SU-DHL-6 (cell line): Measurements from ENCODE around the gene SLC9A1.

Experiments
- H2AFZ ChIP-seq: fragments of 200-600 bp; sonication (generic); 2 replicates; pipeline ENCODE4 v1.6.1; 2014; ENCODE audit warnings: low read depth, mild to moderate bottlenecking, moderate library complexity, mixed read lengths, antibody characterized with exemption, low read length; ENCODE audit not compliant: severe bottlenecking
- H3F3A ChIP-seq: fragments of 200-600 bp; shearing (Covaris generic); 2 replicates; pipeline ENCODE4 v1.6.0; 2016; ENCODE audit warnings: antibody characterized with exemption, mild to moderate bottlenecking; ENCODE audit not compliant: insufficient read depth
- H3K27ac ChIP-seq: fragments of 200-600 bp; sonication (generic); 2 replicates; pipeline ENCODE4 v1.5.1; 2016; ENCODE audit warnings: low read depth, mild to moderate bottlenecking, low read length, moderate library complexity, mixed read lengths
- H3K27me3 ChIP-seq: fragments of 200-600 bp; sonication (generic), shearing (Covaris generic); 2 replicates; pipeline ENCODE4 v1.6.0; 2014; ENCODE audit warnings: mild to moderate bottlenecking, low read length
- H3K36me3 ChIP-seq: fragments of 200-600 bp; sonication (generic); 2 replicates; pipeline ENCODE4 v1.6.1; 2014; ENCODE audit warnings: mild to moderate bottlenecking, low read length, mixed read lengths
- H3K4me2 ChIP-seq: fragments of 300-600, 200-600 bp; shearing (Covaris generic), sonication (generic); 2 replicates; pipeline ENCODE4 v1.6.0; 2014; ENCODE audit warnings: low read length, low read depth, mild to moderate bottlenecking; ENCODE audit not compliant: poor library complexity, severe bottlenecking
- H3K4me3 ChIP-seq: fragments of 200-600 bp; sonication (generic); 2 replicates; pipeline ENCODE4 v1.5.1; 2014; ENCODE audit warnings: antibody characterized with exemption, low read length, mild to moderate bottlenecking, mixed read lengths; ENCODE audit not compliant: insufficient read depth, poor library complexity, severe bottlenecking
- H3K79me2 ChIP-seq: fragments of 200-600 bp; sonication (generic); 2 replicates; pipeline ENCODE4 v1.6.1; 2014; ENCODE audit warnings: mild to moderate bottlenecking, low read length, moderate library complexity; ENCODE audit not compliant: insufficient read depth
- H3K9ac ChIP-seq: fragments of 200-600 bp; sonication (generic); 2 replicates; pipeline ENCODE4 v1.7.0; 2014; ENCODE audit warnings: mild to moderate bottlenecking, low read length
- H3K9me2 ChIP-seq: fragments of 200-600 bp; sonication (generic); replicated peaks from 2 replicates; pipeline ENCODE4 v1.6.1; 2014; ENCODE audit warnings: low read length; ENCODE audit not compliant: insufficient read depth
- H3K9me3 ChIP-seq: fragments of 200-600 bp; sonication (generic); 2 replicates; pipeline ENCODE4 v1.6.1; 2014; ENCODE audit warnings: low read length, mixed read lengths; ENCODE audit not compliant: insufficient read depth
- H4K20me1 ChIP-seq: fragments of 200-600 bp; sonication (generic); 2 replicates; pipeline ENCODE4 v1.6.1; 2014; ENCODE audit warnings: low read depth, mild to moderate bottlenecking, antibody characterized with exemption, low read length, moderate library complexity, mixed read lengths
- CTCF ChIP-seq: fragments of 200-600 bp; sonication (generic); IDR thresholded peaks from one replicate; pipeline ENCODE4 v1.5.1; 2017; ENCODE audit warnings: antibody characterized with exemption, mild to moderate bottlenecking, low read length, moderate library complexity; ENCODE audit not compliant: insufficient read depth, poor library complexity, severe bottlenecking
- EZH2phosphoT487 ChIP-seq: fragments of 200-600 bp; sonication (generic), shearing (Covaris generic); conservative IDR thresholded peaks from 2 replicates; pipeline ENCODE4 v1.6.1; 2018; ENCODE audit warnings: mild to moderate bottlenecking, antibody characterized with exemption, low read length, moderate library complexity, mixed read lengths

The SLC9A1 gene

GRCh38 chr1:27124405-27124804, 30.5 kb downstream of the SLC9A1 start:
- Histone ChIP-seq H3K36me3 (no peaks in the 10 kb centered on the region), H3F3A (no peaks in the 10 kb centered on the region), H3K9ac (no peak overlapping the region), H4K20me1 (no peaks in the 10 kb centered on the region), H3K79me2 (no peaks in the 10 kb centered on the region), H3K27me3 (no peaks in the 10 kb centered on the region), H2AFZ (no peak overlapping the region), H3K9me3 (no peaks in the 10 kb centered on the region), H3K4me2 (no peak overlapping the region), H3K9me2 (no peaks in the 10 kb centered on the region), H3K27ac (no peak overlapping the region), H3K4me3 (no peak overlapping the region)
- TF ChIP-seq CTCF (no peak), EZH2phosphoT487 (no peak)

GRCh38 chr1:27122652-27123051, 32.3 kb downstream of the SLC9A1 start:
- H3K4me2 ChIP-seq: no peak overlapping the region
- H3K4me3 ChIP-seq: no peak overlapping the region
- H3K27ac ChIP-seq: no peak overlapping the region
- no peaks in the 10 kb centered on the region for H3K79me2 ChIP-seq
- no peaks in the 10 kb centered on the region for H3K27me3 ChIP-seq
- no peak for TF ChIP-seq CTCF
- no peak for TF ChIP-seq EZH2phosphoT487
- no peaks in the 10 kb centered on the region for H3K36me3 ChIP-seq
- H3K9me3 ChIP-seq: no peaks in the 10 kb centered on the region
- H3K9ac ChIP-seq: no peak overlapping the region
- no peaks in the 10 kb centered on the region for H3F3A ChIP-seq
- no peaks in the 10 kb centered on the region for H3K9me2 ChIP-seq
- no peak overlapping the region for H2AFZ ChIP-seq
- H4K20me1 ChIP-seq: no peaks in the 10 kb centered on the region

- Histone ChIP-seq H3K9me2 (no peaks in the 10 kb centered on the region), H3K27ac (no peak overlapping the region), H3K9me3 (no peaks in the 10 kb centered on the region)
These were observed 34.1 kb downstream of the SLC9A1 start for GRCh38 chr1:27120854-27121253.

GRCh38 chr1:27118440-27118689, 36.6 kb downstream of the SLC9A1 start:
- Histone ChIP-seq H3K79me2 (no peaks in the 10 kb centered on the region), H3K4me2 (no peak overlapping the region)
- TF ChIP-seq EZH2phosphoT487 (no peak), CTCF (no peak)

More at GRCh38 chr1:27120854-27121253, 34.1 kb downstream of the SLC9A1 start:
- no peak overlapping the region for H2AFZ ChIP-seq
- H4K20me1 ChIP-seq: no peaks in the 10 kb centered on the region
- H3K79me2 ChIP-seq: no peaks in the 10 kb centered on the region
- no peaks in the 10 kb centered on the region for H3K27me3 ChIP-seq
- H3K36me3 ChIP-seq: no peaks in the 10 kb centered on the region
- no peak overlapping the region for H3K4me3 ChIP-seq
- no peak for TF ChIP-seq EZH2phosphoT487
- H3K4me2 ChIP-seq: no peak overlapping the region
- no peaks in the 10 kb centered on the region for H3F3A ChIP-seq
- no peak overlapping the region for H3K9ac ChIP-seq

More at GRCh38 chr1:27118440-27118689, 36.6 kb downstream of the SLC9A1 start:
- no peak overlapping the region for H3K27ac ChIP-seq
- H2AFZ ChIP-seq: no peak overlapping the region
- H3K9me3 ChIP-seq: no peaks in the 10 kb centered on the region
- no peaks in the 10 kb centered on the region for H4K20me1 ChIP-seq
- H3F3A ChIP-seq: no peaks in the 10 kb centered on the region
- no peaks in the 10 kb centered on the region for H3K9me2 ChIP-seq
- no peak overlapping the region for H3K9ac ChIP-seq
- no peak overlapping the region for H3K4me3 ChIP-seq
- no peaks in the 10 kb centered on the region for H3K27me3 ChIP-seq
- H3K36me3 ChIP-seq: no peaks in the 10 kb centered on the region
